K562 (cell line): ENCODE results near the gene METAP1D. TPM values are rescaled to one million over a fixed set of nuclear protein-coding genes. Genes with fewer than 3 reads are reported as not detected.

Source experiments
- ATF2 ChIP-seq: sonication (generic); formaldehyde crosslinking; IDR thresholded peaks from 2 replicates; pipeline ENCODE4 v1.8.1; 2022; ENCODE audit warnings: missing genetic modification reagents
- CBX1 ChIP-seq: sonication (generic); IDR thresholded peaks from 2 replicates; pipeline ENCODE4 v1.6.1; 2016; ENCODE audit warnings: antibody characterized with exemption, low read depth, mild to moderate bottlenecking
- KDM1A ChIP-seq, 2 experiments: fragments of 450-650 bp; IDR thresholded peaks; 2 replicates each; pipeline ENCODE4 v1.6.1; 2016; ENCODE audit warnings: mild to moderate bottlenecking in 2 of 2
- KLF1 ChIP-seq: fragments of 450-650 bp; IDR thresholded peaks from 2 replicates; pipeline ENCODE4 v1.6.1; 2016; ENCODE audit warnings: missing genetic modification characterization, missing compliant biosample characterization
- NCOA1 ChIP-seq: fragments of 450-650 bp; IDR thresholded peaks from 2 replicates; pipeline ENCODE4 v1.6.1; 2016; ENCODE audit warnings: low read depth
- PYGO2 ChIP-seq: fragments of 450-650 bp; IDR thresholded peaks from 2 replicates; pipeline ENCODE4 v1.6.1; 2016; ENCODE audit warnings: mild to moderate bottlenecking, missing genetic modification characterization, moderate library complexity, missing compliant biosample characterization
- RBM25 ChIP-seq: fragments of 200-400 bp; formaldehyde crosslinking; IDR thresholded peaks from 2 replicates; pipeline ENCODE4 v1.6.1; 2018; ENCODE audit warnings: low read length, low read depth, moderate library complexity; ENCODE audit not compliant: severe bottlenecking
- SMARCC2 ChIP-seq: fragments of 450-650 bp; IDR thresholded peaks from 2 replicates; pipeline ENCODE4 v1.6.1; 2017; ENCODE audit warnings: antibody characterized with exemption, moderate library complexity, mild to moderate bottlenecking, low read depth
- SMARCE1 ChIP-seq: fragments of 450-650 bp; IDR thresholded peaks from 2 replicates; pipeline ENCODE4 v1.7.1; 2016; ENCODE audit warnings: mild to moderate bottlenecking
- SRSF7 ChIP-seq: fragments of 200-400 bp; formaldehyde crosslinking; optimal IDR thresholded peaks from 2 replicates; pipeline ENCODE3; 2017; ENCODE audit warnings: mild to moderate bottlenecking, low read depth, low read length
- ZBTB17 ChIP-seq: fragments of 450-650 bp; formaldehyde crosslinking; IDR thresholded peaks from 2 replicates; pipeline ENCODE4 v1.4.0; 2020; ENCODE audit warnings: mild to moderate bottlenecking
- ZNF324 ChIP-seq: fragments of 250-450 bp; sonication (Bioruptor Pico); IDR thresholded peaks from 2 replicates; pipeline ENCODE4 v1.4.0; 2020; ENCODE audit warnings: mild to moderate bottlenecking
- polyA plus RNA-seq, 8 experiments: library from polyadenylated mRNA; depleted of rRNA in 4 of 8; stranded (reverse) in 5 of 8; unstranded in 3 of 8; fragments of >200 nt; fragmentation: Nextera tagmentation in 2 of 8; fragmentation: Illumina TruSeq in 1 of 8; extraction: Ambion mirVana in 2 of 8; extraction: Trizol in 1 of 8; gene quantifications; 2 replicates each; pipeline versions ENCODE4 v1.2.1 to v1.2.3, GENCODE V29; 2011 to 2014; ENCODE audit warnings: inconsistent platforms in 1 of 8, missing spikeins in 1 of 8
- total RNA-seq, 7 experiments: library from RNA; depleted of rRNA in 6 of 7; stranded (reverse); fragments of >200 nt in 6 of 7; fragmentation: Illumina TruSeq in 2 of 7; extraction: Trizol in 2 of 7; gene quantifications; 2 replicates each; pipeline versions ENCODE4 v1.2.1 to v1.2.3, GENCODE V29; 2011 to 2021; ENCODE audit warnings: low replicate concordance in 1 of 7
- TF ChIP-seq, protein P1 (sequence below): fragments of 250-450 bp; sonication (Bioruptor Pico); IDR thresholded peaks from 2 replicates; pipeline ENCODE4 v1.8.0; 2021; ENCODE audit warnings: moderate library complexity, mild to moderate bottlenecking, inconsistent platforms
- TF ChIP-seq, protein P2 (sequence below), 2 experiments: fragments of 450-650 bp in 1 of 2; sonication (generic) in 1 of 2; formaldehyde crosslinking; conservative IDR thresholded peaks; 2 replicates each; pipeline versions ENCODE4 v1.4.0 to v1.8.1; 2020 to 2022; ENCODE audit warnings: mild to moderate bottlenecking in 1 of 2, missing genetic modification reagents in 1 of 2
- TF ChIP-seq, protein P3 (sequence below): fragments of 250-450 bp; sonication (Bioruptor Pico); IDR thresholded peaks from 2 replicates; pipeline ENCODE4 v1.5.0; 2022; ENCODE audit warnings: mild to moderate bottlenecking
- TF ChIP-seq, protein P4 (sequence below), 3 experiments: fragments of 200-800 bp in 1 of 3; fragments of 250-450 bp in 1 of 3; fragments of 450-650 bp in 1 of 3; sonication (Bioruptor Pico) in 1 of 3; sonication (Bioruptor generic) in 1 of 3; formaldehyde crosslinking in 1 of 3; IDR thresholded peaks; 2 replicates each; pipeline versions ENCODE4 v1.6.1 to v1.8.0; 2016 to 2022; ENCODE audit warnings: mild to moderate bottlenecking in 2 of 3, missing genetic modification characterization in 2 of 3, missing compliant biosample characterization in 1 of 3, moderate library complexity in 1 of 3

The METAP1D gene
- total and polyA plus RNA-seq, 9 of the 15 experiments (the other 6 are each of a cell fraction or from before 2014, with no cell fraction given): 8.0 to 23.4 (median 15.7) TPM

- TF ChIP-seq, protein P1, sequence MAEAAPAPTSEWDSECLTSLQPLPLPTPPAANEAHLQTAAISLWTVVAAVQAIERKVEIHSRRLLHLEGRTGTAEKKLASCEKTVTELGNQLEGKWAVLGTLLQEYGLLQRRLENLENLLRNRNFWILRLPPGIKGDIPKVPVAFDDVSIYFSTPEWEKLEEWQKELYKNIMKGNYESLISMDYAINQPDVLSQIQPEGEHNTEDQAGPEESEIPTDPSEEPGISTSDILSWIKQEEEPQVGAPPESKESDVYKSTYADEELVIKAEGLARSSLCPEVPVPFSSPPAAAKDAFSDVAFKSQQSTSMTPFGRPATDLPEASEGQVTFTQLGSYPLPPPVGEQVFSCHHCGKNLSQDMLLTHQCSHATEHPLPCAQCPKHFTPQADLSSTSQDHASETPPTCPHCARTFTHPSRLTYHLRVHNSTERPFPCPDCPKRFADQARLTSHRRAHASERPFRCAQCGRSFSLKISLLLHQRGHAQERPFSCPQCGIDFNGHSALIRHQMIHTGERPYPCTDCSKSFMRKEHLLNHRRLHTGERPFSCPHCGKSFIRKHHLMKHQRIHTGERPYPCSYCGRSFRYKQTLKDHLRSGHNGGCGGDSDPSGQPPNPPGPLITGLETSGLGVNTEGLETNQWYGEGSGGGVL (CRISPR knock-in tag): no peak
- TF ChIP-seq CBX1 (peak; percentile 83; the same call in 1 of the 2 replicates), SMARCC2 (no peak), SRSF7 (no peak), SMARCE1 (peak; percentile 13; the same call in 1 of the 2 replicates), KLF1 (peak; percentile 69; the same call in 1 of the 2 replicates), KDM1A (IDR thresholded peaks at IDR 0.05) (0 out of 4 replicates have a peak, but pooled peaks of 1 of the 2 experiments have one; percentile 9), ATF2 (peak; percentile 63; the same call in 1 of the 2 replicates), ZNF324 (no peak), RBM25 (peak; percentile 40), PYGO2 (tag) (no peak), ZBTB17 (CRISPR knock-in tag) (peak; percentile 77; the same call in 1 of the 2 replicates), NCOA1 (peak; percentile 49; the same call in 1 of the 2 replicates)
- TF ChIP-seq, protein P2, sequence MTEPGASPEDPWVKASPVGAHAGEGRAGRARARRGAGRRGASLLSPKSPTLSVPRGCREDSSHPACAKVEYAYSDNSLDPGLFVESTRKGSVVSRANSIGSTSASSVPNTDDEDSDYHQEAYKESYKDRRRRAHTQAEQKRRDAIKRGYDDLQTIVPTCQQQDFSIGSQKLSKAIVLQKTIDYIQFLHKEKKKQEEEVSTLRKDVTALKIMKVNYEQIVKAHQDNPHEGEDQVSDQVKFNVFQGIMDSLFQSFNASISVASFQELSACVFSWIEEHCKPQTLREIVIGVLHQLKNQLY (CRISPR knock-in tag; conservative IDR thresholded peaks at IDR 0.05): 0 out of 4 replicates have a peak, but pooled peaks have one; percentile 26 to 54
- TF ChIP-seq, protein P3, sequence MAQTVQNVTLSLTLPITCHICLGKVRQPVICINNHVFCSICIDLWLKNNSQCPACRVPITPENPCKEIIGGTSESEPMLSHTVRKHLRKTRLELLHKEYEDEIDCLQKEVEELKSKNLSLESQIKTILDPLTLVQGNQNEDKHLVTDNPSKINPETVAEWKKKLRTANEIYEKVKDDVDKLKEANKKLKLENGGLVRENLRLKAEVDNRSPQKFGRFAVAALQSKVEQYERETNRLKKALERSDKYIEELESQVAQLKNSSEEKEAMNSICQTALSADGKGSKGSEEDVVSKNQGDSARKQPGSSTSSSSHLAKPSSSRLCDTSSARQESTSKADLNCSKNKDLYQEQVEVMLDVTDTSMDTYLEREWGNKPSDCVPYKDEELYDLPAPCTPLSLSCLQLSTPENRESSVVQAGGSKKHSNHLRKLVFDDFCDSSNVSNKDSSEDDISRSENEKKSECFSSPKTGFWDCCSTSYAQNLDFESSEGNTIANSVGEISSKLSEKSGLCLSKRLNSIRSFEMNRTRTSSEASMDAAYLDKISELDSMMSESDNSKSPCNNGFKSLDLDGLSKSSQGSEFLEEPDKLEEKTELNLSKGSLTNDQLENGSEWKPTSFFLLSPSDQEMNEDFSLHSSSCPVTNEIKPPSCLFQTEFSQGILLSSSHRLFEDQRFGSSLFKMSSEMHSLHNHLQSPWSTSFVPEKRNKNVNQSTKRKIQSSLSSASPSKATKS (CRISPR knock-in tag): no peak
- TF ChIP-seq, protein P4, sequence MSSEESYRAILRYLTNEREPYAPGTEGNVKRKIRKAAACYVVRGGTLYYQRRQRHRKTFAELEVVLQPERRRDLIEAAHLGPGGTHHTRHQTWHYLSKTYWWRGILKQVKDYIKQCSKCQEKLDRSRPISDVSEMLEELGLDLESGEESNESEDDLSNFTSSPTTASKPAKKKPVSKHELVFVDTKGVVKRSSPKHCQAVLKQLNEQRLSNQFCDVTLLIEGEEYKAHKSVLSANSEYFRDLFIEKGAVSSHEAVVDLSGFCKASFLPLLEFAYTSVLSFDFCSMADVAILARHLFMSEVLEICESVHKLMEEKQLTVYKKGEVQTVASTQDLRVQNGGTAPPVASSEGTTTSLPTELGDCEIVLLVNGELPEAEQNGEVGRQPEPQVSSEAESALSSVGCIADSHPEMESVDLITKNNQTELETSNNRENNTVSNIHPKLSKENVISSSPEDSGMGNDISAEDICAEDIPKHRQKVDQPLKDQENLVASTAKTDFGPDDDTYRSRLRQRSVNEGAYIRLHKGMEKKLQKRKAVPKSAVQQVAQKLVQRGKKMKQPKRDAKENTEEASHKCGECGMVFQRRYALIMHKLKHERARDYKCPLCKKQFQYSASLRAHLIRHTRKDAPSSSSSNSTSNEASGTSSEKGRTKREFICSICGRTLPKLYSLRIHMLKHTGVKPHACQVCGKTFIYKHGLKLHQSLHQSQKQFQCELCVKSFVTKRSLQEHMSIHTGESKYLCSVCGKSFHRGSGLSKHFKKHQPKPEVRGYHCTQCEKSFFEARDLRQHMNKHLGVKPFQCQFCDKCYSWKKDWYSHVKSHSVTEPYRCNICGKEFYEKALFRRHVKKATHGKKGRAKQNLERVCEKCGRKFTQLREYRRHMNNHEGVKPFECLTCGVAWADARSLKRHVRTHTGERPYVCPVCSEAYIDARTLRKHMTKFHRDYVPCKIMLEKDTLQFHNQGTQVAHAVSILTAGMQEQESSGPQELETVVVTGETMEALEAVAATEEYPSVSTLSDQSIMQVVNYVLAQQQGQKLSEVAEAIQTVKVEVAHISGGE (CRISPR knock-in tag; IDR thresholded peaks at IDR 0.05): peak in 1 of 3 experiments; percentile 29; a peak in 1 of 6 replicates
Observed at GRCh38 chr2:171999604-172000469, at the start of gene METAP1D (continued).
